Effector memory CD8-positive, alpha-beta T cell (primary cell): Measurements from ENCODE around the gene KCNIP4.

ENCODE experiments used
- ATAC-seq: fragments of 150-1000 bp; cut with Tn5 transposase; replicated peaks from 2 replicates; pipeline ENCODE4 v1.10.0; 2021; ENCODE audit warnings: mild to moderate bottlenecking, moderate library complexity
- DNase-seq, 3 experiments: peaks; one replicate each; pipeline ENCODE4 v3.0.0; 2021
- H3K27ac Mint-ChIP-seq, 2 donors: one replicate each; pipeline ENCODE4 v1.8.0; 2022; ENCODE audit warnings: mild to moderate bottlenecking in 2 of 2, mixed read lengths in 2 of 2, moderate library complexity in 2 of 2
- H3K27me3 Mint-ChIP-seq, 2 donors: one replicate each; pipeline ENCODE4 v1.8.0; 2022; ENCODE audit warnings: mixed read lengths in 2 of 2
- H3K36me3 Mint-ChIP-seq: one replicate; pipeline ENCODE4 v1.8.0; 2022; ENCODE audit warnings: mild to moderate bottlenecking, moderate library complexity, mixed read lengths; ENCODE audit not compliant: insufficient read depth
- H3K4me1 Mint-ChIP-seq, 2 donors: one replicate each; pipeline ENCODE4 v1.8.0; 2022; ENCODE audit warnings: low read depth in 2 of 2, mixed read lengths in 2 of 2
- H3K4me3 Mint-ChIP-seq, 2 donors: one replicate each; pipeline ENCODE4 v1.8.0; 2022; ENCODE audit warnings: mild to moderate bottlenecking in 2 of 2, mixed read lengths in 2 of 2, moderate library complexity in 2 of 2
- H3K9me3 Mint-ChIP-seq, 2 donors: one replicate each; pipeline ENCODE4 v1.8.0; 2022; ENCODE audit warnings: mixed read lengths in 2 of 2

KCNIP4 gene

GRCh38 chr4:20895988-20896387, 1052.6 kb downstream of the KCNIP4 start:
- no peaks in the 10 kb centered on the region for H3K27me3 Mint-ChIP-seq
- DNase-seq (no peak), ATAC-seq (no peak)
- H3K27ac Mint-ChIP-seq = no peak overlapping the region
- H3K4me1 Mint-ChIP-seq = no peaks in the 10 kb centered on the region
- H3K4me3 Mint-ChIP-seq = no peak overlapping the region
- no peaks in the 10 kb centered on the region for H3K36me3 Mint-ChIP-seq
- H3K9me3 Mint-ChIP-seq = peaks cover 0 to 3% of the 10 kb centered on the region in 2 donors

- H3K9me3 Mint-ChIP-seq = peaks cover 0 to 3% of the 10 kb centered on the region in 2 donors
- H3K36me3 Mint-ChIP-seq = no peaks in the 10 kb centered on the region
- no peak overlapping the region for H3K27ac Mint-ChIP-seq
- H3K4me1 Mint-ChIP-seq = no peaks in the 10 kb centered on the region
- no peak overlapping the region for H3K4me3 Mint-ChIP-seq
- no peaks in the 10 kb centered on the region for H3K27me3 Mint-ChIP-seq
- DNase-seq = no peak
- ATAC-seq = no peak
Measured at GRCh38 chr4:20895208-20895607, 1053.4 kb downstream of the KCNIP4 start.

GRCh38 chr4:20890761-20891160, 1057.8 kb downstream of the KCNIP4 start:
- ATAC-seq (no peak), DNase-seq (no peak)
- Mint-ChIP-seq H3K4me3 (no peak overlapping the region), H3K27ac (no peak overlapping the region), H3K27me3 (no peaks in the 10 kb centered on the region), H3K36me3 (no peaks in the 10 kb centered on the region), H3K9me3 (peaks cover 5 to 7% of the 10 kb centered on the region in 2 donors), H3K4me1 (no peaks in the 10 kb centered on the region)

- Mint-ChIP-seq H3K27me3 (no peaks in the 10 kb centered on the region), H3K9me3 (peaks cover 5 to 7% of the 10 kb centered on the region in 2 donors), H3K4me1 (no peaks in the 10 kb centered on the region), H3K27ac (no peak overlapping the region), H3K36me3 (no peaks in the 10 kb centered on the region), H3K4me3 (no peak overlapping the region)
- DNase-seq = no peak
- ATAC-seq = no peak
Measured at GRCh38 chr4:20889901-20890300, 1058.7 kb downstream of the KCNIP4 start.

GRCh38 chr4:20883677-20884076, 1064.9 kb downstream of the KCNIP4 start:
- H3K36me3 Mint-ChIP-seq = no peaks in the 10 kb centered on the region

GRCh38 chr4:20883231-20883630, 1065.3 kb downstream of the KCNIP4 start:
- no peak overlapping the region for H3K4me3 Mint-ChIP-seq
- no peaks in the 10 kb centered on the region for H3K27me3 Mint-ChIP-seq
- no peaks in the 10 kb centered on the region for H3K36me3 Mint-ChIP-seq
- H3K27ac Mint-ChIP-seq = no peak overlapping the region
- no peak for DNase-seq
- peaks cover 6 to 15% of the 10 kb centered on the region in 2 donors for H3K9me3 Mint-ChIP-seq
- no peaks in the 10 kb centered on the region for H3K4me1 Mint-ChIP-seq
- no peak for ATAC-seq

More at GRCh38 chr4:20883677-20884076, 1064.9 kb downstream of the KCNIP4 start:
- DNase-seq = no peak
- H3K27ac Mint-ChIP-seq = no peak overlapping the region
- no peak overlapping the region for H3K4me3 Mint-ChIP-seq
- no peaks in the 10 kb centered on the region for H3K27me3 Mint-ChIP-seq
- H3K9me3 Mint-ChIP-seq = peaks cover 6 to 15% of the 10 kb centered on the region in 2 donors
- ATAC-seq = no peak
- H3K4me1 Mint-ChIP-seq = no peaks in the 10 kb centered on the region

- Mint-ChIP-seq H3K4me3 (peak overlapping the region in 1 of 2 donors; percentile 41), H3K9me3 (peaks cover 6 to 15% of the 10 kb centered on the region in 2 donors), H3K4me1 (no peaks in the 10 kb centered on the region), H3K27ac (no peak overlapping the region), H3K27me3 (no peaks in the 10 kb centered on the region), H3K36me3 (no peaks in the 10 kb centered on the region)
- DNase-seq = no peak
- no peak for ATAC-seq
Measured at GRCh38 chr4:20882500-20882899, 1066.1 kb downstream of the KCNIP4 start.

GRCh38 chr4:20881658-20882057, 1066.9 kb downstream of the KCNIP4 start:
- H3K36me3 Mint-ChIP-seq = no peaks in the 10 kb centered on the region
- H3K4me3 Mint-ChIP-seq = no peak overlapping the region
- H3K27ac Mint-ChIP-seq = no peak overlapping the region
- DNase-seq = no peak
- ATAC-seq = no peak
- H3K4me1 Mint-ChIP-seq = no peaks in the 10 kb centered on the region
- H3K27me3 Mint-ChIP-seq = no peaks in the 10 kb centered on the region
- H3K9me3 Mint-ChIP-seq = peaks cover 6 to 10% of the 10 kb centered on the region in 2 donors

- ATAC-seq (no peak), DNase-seq (no peak)
- Mint-ChIP-seq H3K27ac (no peak overlapping the region), H3K36me3 (no peaks in the 10 kb centered on the region), H3K4me1 (no peaks in the 10 kb centered on the region), H3K4me3 (no peak overlapping the region), H3K27me3 (no peaks in the 10 kb centered on the region), H3K9me3 (peaks cover 4 to 9% of the 10 kb centered on the region in 2 donors)
Measured at GRCh38 chr4:20878806-20879205, 1069.8 kb downstream of the KCNIP4 start.

- Mint-ChIP-seq H3K9me3 (peaks cover 6 to 10% of the 10 kb centered on the region in 2 donors), H3K27ac (peak overlapping the region in 1 of 2 donors; percentile 21), H3K36me3 (no peaks in the 10 kb centered on the region), H3K4me3 (no peak overlapping the region), H3K4me1 (peaks cover 0 to 2% of the 10 kb centered on the region in 2 donors), H3K27me3 (no peaks in the 10 kb centered on the region)
- no peak for DNase-seq
- no peak for ATAC-seq
Measured at GRCh38 chr4:20870436-20870835, 1078.1 kb downstream of the KCNIP4 start.

- DNase-seq = no peak
- Mint-ChIP-seq H3K4me3 (no peak overlapping the region), H3K4me1 (peaks cover 0 to 2% of the 10 kb centered on the region in 2 donors), H3K27me3 (no peaks in the 10 kb centered on the region), H3K9me3 (peaks cover 0 to 7% of the 10 kb centered on the region in 2 donors), H3K27ac (no peak overlapping the region), H3K36me3 (no peaks in the 10 kb centered on the region)
- no peak for ATAC-seq
Measured at GRCh38 chr4:20868108-20868507, 1080.5 kb downstream of the KCNIP4 start.

- H3K4me1 Mint-ChIP-seq = peaks cover 5 to 7% of the 10 kb centered on the region in 2 donors
- H3K36me3 Mint-ChIP-seq = no peaks in the 10 kb centered on the region
- H3K4me3 Mint-ChIP-seq = no peak overlapping the region
- H3K27me3 Mint-ChIP-seq = no peaks in the 10 kb centered on the region
- peaks cover 0 to 5% of the 10 kb centered on the region in 2 donors for H3K9me3 Mint-ChIP-seq
- H3K27ac Mint-ChIP-seq = no peak overlapping the region
- DNase-seq (no peak), ATAC-seq (no peak)
Measured at GRCh38 chr4:20860878-20861277, 1087.7 kb downstream of the KCNIP4 start.

GRCh38 chr4:20859097-20859781, 1089.3 kb downstream of the KCNIP4 start:
- DNase-seq = no peak
- Mint-ChIP-seq H3K9me3 (peaks cover 0 to 6% of the 10 kb centered on the region in 2 donors), H3K36me3 (no peaks in the 10 kb centered on the region), H3K27me3 (no peaks in the 10 kb centered on the region), H3K4me1 (peaks cover 5 to 10% of the 10 kb centered on the region in 2 donors), H3K4me3 (no peak overlapping the region), H3K27ac (no peak overlapping the region)
- no peak for ATAC-seq

- no peak for DNase-seq
- H3K4me1 Mint-ChIP-seq = peaks cover 5 to 10% of the 10 kb centered on the region in 2 donors
- H3K4me3 Mint-ChIP-seq = no peak overlapping the region
- H3K27me3 Mint-ChIP-seq = no peaks in the 10 kb centered on the region
- no peak overlapping the region for H3K27ac Mint-ChIP-seq
- no peak for ATAC-seq
- peaks cover 7 to 9% of the 10 kb centered on the region in 2 donors for H3K9me3 Mint-ChIP-seq
- H3K36me3 Mint-ChIP-seq = no peaks in the 10 kb centered on the region
Measured at GRCh38 chr4:20857081-20857480, 1091.5 kb downstream of the KCNIP4 start.
